Stimulated activated CD4-positive, alpha-beta T cell treated with anti-CD3 and anti-CD28 coated beads, Interleukin-12 subunit alpha, Interleukin-12 subunit beta, amount 100 ng/mL, for 48 hours (primary cell): ENCODE data around the gene LIPF.
A peak's percentile ranks its signal among the peaks of the same experiment; 100 is the strongest.
"Not testable (repeated sequence)": the region's sequence is repeated elsewhere in the genome, so short reads cannot be mapped to it uniquely, and the experiment has no call there.

Experiments
- DNase-seq, 3 donors: peaks; one replicate each; pipeline ENCODE4 v3.0.0-alpha.2; 2020; ENCODE audit warnings: low read depth in 2 of 3, low spot score in 1 of 3

LIPF gene

DNA sequence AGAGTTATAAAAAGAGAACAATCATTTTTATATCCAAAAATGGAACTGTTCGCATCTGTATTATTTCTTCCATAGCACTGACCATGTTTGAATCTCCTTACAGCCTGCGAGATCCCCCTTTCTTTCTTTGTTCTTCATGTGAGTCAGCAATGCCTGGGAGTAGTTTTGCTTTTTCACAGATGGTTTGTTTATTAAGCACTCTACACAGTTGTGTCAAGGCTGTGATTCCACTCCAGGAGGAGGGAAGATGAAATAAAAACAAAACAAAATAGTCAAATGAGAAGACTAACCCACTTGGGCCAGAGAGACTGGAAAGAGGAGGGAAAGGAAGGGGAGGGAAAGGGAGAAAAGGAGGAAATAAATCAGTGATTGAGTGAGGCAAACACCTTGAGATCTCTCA is 7.8 kb downstream of the LIPF start:
- DNase-seq = no peak

DNA sequence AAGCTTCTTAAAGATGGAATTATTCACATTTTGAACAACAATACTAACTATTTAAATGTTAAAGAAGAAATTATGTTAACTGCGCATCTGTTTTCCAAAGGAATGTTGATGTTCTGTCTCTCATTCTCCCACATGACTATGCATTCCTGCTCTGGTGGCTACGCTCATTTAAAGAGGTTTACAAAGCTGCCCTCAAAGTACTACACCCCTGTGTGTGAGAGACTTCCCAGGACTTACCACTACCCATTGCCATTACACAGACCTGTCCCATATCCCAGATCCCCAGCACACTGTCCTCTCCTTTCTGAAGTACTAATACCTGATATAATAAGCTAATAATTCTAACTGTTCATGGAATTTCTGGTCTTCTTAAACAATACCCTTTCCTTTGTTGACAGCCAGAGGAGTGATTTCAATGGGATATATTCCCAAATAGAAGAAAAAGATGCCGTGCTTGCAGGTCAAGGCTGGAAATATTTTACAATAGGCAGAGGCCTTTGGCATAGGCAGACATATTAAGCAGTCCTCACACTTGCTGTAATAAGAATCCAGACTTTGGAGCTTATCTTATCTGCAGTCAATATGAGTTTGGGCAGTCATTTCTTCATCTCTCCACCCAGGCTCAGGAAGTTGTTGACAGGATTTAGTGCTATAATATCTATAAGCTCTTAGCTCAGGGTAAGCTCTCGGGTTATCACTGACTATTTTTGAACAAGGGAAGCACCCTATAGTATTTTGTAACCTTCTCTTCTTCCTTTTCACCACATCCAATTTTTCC is 12.2 kb downstream of the LIPF start:
- DNase-seq = no peak

GRCh38 chr10:88680958-88681357 is 16.7 kb downstream of the LIPF start:
- DNase-seq = no peak

GRCh38 chr10:88682491-88682890 is 18.2 kb downstream of the LIPF start:
- no peak for DNase-seq

DNA sequence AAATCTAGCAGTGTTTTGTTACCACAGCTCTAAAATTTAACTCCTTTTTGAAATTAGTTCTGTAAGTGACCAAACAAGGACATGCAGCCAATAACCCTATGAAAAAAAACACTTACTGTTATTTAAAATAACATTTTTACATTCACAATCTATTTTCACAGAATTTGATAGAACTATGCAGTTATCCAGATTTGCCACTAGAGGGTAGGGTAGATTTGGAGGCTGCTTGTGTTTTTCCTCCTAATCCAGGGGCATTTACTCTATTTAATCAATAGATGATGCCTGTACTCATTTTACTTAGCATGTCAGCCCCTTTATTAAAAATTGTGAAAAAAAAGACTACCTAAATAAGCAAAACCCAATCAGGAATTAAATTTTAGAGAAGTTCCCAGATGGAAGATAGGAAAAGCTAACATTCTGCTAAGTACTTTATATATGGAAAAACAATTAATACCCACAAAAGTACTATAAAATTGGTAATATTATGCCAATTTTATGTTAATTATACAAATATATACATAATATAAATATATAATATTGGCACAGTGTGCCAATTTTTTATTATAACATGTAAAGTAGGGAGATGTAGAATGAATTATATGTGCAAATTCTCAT is 23.7 kb downstream of the LIPF start:
- no peak for DNase-seq

DNA sequence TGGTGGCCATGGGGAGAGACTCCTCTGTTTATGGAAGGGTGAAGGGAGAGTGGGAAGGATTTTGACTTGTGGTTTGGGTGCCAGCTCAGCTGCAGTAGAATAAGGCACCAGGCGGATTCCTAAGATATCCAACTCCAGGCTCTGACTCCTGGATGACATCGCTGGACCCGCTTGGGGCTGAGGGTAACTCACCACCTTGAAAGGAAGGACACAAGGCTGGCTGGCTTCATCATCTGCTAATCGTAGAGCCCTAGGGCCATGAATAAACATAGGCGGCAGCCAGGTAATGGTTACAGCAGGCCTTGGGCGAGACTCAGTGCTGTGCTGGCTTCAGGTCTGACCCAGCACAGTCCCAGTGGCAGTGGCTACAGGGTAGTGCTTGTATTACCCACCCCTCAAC is 25.1 kb downstream of the LIPF start:
- no peak for DNase-seq

DNA sequence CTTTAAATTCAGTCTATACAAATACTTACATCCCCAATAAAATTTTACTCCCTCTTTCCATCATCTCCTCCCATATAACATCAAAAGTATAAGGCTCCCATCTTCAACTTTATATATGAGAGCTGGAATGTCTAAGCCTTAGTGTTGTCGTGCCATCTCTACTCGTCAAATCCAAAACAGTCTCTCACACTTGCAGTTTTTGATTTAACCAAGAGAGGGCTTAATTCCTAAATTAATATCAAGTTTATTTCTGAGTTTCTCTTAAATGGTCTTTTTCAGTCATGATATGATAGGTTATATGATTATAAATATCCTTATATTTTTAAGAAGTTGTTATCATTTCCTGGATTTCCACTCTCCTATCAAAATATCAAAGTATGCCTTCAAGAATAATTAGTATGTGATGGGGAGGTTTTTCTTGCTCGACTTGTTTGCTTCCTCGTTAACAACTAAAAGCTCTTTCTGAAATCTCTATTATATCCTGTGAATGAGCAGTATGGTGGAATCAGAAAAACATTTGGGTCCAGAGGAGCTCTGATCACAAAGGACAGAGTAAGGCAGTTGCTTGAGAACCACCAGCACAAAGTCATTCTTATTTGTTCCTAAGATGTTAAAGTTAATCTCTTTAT is 29.3 kb downstream of the LIPF start:
- no peak for DNase-seq

- no peak for DNase-seq
Measured at GRCh38 chr10:88702848-88703597, 38.8 kb downstream of the LIPF start.

- no peak for DNase-seq
Measured at GRCh38 chr10:88705958-88706357, 41.7 kb downstream of the LIPF start, which contains the start of gene LIPK. Gene LIPK (plus strand): TSS chr10:88706249. CDS start chr10:88724544, 18,295 bp downstream.

GRCh38 chr10:88707429-88708155 is 43.4 kb downstream of the LIPF start:
- DNase-seq = peak in 1 of 3 donors; percentile 15

GRCh38 chr10:88709361-88709760 is 45.1 kb downstream of the LIPF start:
- not testable (repeated sequence) for DNase-seq

- no peak for DNase-seq
Measured at GRCh38 chr10:88715517-88715916, 51.3 kb downstream of the LIPF start.

- DNase-seq = no peak
Measured at GRCh38 chr10:88721392-88721791, 57.1 kb downstream of the LIPF start.

DNA sequence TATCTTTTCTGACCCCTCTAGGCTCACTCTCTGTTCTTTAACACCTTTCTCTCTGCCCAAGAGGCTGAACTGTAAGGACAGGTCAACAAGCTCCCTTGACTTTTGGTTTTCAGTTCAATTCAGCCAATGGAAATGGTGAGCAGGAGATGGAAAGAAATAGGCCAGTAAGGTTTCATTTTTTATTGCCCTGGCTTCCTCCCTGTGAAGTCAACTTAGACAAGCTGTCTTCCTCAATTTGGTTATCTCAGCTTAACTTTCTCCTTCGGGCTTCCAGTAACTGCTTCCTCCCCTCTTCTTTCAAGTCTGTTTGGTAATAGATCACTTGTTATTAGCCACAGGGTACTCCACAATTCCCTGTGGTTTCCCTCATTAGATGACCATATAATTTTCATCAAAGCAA is 61.6 kb downstream of the LIPF start:
- DNase-seq = no peak

- DNase-seq = peak; percentile 59 to 72 (median 62)
Measured at GRCh38 chr10:88728107-88728763, 64.0 kb downstream of the LIPF start.
